Tongue (tissue), 2 donors: ENCODE data around the gene SYTL1. TPM values are rescaled to one million over a fixed set of nuclear protein-coding genes. Genes with fewer than 3 reads are reported as not detected.

ENCODE experiments used
- DNase-seq: peaks from one replicate; pipeline ENCODE4 v3.0.0-alpha.2; 2015
- total RNA-seq: library from RNA; depleted of rRNA; stranded (reverse); fragments of >200 nt; gene quantifications from one replicate; pipeline ENCODE4 v1.2.3, GENCODE V29; 2014

Gene SYTL1
- total RNA-seq, 1 donor from 2014 or later: 23.1 TPM

DNA sequence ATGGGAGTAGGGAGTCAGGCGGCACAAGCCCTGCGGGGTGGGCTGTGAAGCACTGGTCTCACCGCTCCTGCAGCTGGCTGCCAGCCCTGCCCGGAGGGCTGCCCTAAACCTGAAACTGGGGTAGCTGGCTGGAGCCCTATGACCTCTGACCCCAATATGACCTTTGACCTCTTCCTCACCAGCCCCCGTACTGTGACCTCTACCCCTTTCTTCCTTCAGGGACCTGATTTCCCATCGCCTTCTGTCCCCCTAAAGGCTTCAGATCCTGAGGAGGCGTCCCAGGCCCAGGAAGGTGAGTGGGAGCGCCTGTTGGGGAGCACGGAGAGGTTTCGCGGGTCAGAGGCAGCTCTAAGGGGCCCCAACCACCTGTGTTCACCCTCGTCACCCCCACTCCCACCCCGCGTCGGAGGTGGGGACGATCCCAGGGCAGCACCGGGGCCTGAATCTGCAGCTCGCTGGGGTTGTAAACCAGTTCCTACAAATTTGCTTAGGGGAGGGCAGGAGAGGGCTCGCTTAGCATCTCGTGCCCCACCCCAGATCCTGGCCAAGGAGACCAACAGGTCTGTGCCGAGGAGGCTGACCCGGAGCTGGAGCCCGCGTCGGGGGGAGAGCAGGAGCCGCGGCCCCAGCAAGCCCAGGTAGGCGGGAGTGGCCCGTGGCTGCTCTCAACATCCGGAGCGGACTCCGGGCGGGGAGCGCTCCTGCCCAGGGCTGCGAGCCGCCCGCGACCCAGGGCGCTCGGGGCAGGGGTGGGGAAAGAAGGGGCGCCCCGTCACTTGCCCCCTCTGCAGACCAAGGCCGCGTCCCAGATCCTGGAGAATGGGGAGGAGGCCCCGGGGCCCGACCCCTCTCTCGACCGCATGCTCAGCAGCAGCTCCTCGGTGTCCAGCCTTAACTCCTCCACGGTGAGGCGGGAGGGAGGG, 7.3 kb downstream of the SYTL1 start:
- DNase-seq: peak; percentile 55

DNA sequence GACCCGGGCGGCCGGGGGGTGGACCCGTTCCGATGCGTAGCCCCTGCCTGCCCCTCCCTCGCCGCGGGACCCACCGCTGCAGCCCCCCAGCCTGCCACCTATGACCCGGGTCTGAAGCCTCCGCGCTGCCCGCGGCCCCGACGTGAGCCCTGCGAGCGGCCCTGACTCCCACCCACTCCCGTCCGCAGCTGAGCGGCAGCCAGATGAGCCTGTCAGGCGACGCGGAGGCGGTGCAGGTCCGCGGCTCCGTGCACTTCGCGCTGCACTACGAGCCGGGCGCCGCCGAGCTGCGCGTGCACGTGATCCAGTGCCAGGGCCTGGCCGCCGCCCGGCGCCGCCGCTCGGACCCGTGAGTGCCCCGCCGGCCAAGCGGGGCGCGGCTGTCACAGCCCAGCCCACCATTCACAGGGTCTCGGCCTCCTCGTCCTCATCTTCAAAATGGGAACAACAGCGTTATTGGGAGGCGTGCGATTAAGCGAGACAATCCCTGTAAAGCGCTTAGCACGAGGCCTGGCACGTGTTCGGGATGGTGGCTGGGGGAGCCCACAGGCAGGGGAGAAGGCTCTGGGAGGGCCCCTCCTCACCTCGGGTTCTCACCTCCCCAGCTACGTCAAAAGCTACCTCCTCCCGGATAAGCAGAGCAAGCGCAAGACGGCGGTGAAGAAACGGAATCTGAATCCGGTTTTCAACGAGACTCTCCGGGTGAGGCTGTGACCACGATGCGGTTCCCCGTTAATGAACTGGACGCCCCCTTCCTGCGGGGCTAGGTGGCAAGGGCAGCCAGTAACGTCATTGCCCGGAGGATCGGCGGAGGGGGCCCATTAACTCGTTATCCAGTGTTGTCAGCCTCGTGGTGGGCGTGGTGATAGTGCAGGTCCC, 8.2 kb downstream of the SYTL1 start:
- peak; percentile 78 for DNase-seq

- DNase-seq: peak; percentile 67
Measured at GRCh38 chr1:27350663-27351540, 9.1 kb downstream of the SYTL1 start.

GRCh38 chr1:27351541-27352107, 9.8 kb downstream of the SYTL1 start:
- DNase-seq: no peak

DNA sequence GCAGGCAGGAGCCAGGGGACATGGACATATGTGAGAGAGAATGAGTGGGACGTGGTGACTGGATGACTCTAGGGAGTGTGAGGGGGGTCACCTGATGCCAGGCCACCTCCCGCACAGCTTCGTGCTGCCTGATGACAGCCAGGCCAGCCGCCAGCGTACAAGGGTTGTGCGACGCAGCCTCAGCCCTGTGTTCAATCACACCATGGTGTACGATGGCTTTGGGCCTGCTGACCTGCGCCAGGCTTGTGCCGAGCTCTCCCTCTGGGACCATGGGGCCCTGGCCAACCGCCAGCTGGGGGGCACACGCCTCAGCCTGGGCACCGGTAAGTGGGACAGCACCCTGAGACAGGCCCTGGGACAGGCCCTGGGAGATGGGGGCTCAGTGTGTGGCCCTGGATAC, 11.3 kb downstream of the SYTL1 start:
- DNase-seq: no peak

DNA sequence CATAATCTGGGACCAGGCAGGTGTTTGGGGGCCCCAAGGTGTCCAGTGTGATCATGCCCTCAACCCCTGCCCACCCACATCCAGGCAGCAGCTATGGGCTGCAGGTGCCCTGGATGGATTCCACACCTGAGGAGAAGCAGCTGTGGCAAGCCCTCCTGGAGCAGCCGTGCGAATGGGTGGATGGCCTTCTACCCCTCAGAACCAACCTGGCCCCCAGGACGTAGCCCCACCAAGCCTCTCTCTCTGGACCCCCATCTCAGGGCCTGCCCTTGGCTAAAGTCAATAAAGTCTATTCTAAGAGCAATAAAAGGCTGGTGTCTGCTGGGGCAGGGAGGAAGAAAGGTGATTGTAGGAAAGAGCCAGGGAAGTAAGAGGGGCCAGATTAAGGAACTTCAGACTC, 11.8 kb downstream of the SYTL1 start:
- DNase-seq: no peak

DNA sequence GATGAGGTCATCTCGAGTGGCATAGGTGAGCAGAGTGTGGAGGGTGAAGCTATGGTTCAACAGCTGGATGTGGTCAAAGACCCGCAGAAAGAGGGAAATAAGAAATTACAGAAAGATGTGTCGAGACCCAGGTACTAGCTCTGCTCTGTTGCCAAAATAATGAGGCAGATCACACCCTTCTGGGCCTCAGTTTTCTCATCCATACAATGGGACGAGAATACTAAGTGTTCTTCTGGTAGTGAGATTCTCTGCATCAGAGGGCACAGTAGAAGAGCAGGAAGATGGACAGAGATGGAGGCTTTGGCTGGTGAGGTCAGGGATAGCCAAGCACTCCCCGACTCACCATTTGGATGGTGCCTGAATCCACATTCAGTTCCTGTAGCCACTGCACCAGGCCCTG, 13.9 kb downstream of the SYTL1 start:
- no peak for DNase-seq

GRCh38 chr1:27356277-27356618, 14.4 kb downstream of the SYTL1 start:
- DNase-seq: no peak

DNA sequence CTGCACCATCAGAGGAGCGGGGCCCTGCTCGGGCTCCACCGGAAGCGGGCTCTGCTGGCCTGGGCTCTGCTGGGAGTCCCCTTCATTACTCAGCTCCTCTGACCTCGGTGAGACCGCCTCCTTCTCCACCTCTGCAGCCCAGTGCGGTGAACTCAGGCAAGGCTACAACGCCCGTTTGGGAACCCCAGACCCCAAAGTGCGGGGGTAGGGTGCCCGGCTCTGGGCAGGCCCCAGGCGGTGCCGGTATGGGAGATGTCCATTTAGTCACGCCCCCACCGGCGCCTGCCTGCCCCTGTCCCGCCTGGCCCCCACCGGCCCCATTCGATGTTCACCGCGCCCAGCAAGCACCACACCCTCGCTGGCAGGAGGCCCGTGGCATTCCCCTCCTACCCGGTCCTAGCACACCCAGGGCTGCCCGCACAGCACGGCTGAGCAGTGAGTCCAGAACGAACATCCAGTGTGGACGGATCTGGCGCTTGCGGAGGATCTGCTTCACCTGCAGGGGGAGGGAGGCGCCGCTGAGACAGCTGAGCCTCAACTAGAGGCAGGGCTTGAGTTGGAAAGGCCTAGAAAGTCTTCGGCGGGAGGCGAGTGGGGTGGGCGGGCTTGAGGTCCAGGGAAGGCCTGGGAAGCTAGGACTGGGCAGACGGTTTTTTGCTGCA, 14.9 kb downstream of the SYTL1 start:
- DNase-seq: peak; percentile 57

- peak; percentile 86 for DNase-seq
Measured at GRCh38 chr1:27357281-27358037, 15.6 kb downstream of the SYTL1 start.

DNA sequence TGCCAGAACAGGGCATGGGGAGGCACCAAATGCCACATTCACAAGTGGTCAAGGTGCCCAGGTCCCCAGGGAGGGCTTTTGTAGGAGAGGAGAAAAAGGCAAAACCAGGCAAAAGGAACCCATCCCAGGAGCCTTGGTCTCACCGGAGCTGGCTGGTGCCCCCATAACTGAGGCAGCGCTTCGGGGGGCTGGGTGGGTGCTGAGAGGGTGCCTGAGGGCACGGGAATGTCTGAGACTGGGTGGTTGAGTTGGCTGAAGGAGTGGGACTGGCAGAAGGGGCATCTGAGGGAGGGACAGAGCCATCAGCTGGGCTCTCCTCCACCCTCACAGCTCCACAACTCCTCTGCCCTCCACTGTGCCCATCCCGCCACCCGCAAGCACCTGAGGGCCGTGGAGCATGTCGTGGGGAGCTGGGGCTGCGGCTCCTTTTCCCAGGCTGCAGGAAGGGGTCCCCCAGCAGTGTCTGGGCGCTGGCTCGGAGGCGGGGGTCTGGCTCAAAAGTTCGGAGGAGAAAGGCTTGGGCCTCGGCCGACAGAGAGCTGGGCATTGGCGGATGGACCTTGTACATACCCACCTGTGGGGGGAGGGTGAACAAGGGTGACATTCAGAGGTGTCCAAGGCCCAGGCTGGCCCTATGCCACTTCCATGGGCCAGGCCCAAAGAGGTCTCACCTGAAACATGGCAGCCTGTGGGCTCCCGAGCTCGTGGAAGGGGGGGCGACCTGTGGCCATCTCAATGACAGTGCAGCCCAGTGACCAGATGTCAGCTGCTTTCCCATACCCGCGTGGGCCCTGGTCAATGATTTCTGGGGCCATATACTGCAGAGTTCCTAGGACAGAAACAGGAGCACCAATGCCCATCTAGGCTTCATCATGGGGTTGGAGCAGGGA, 16.5 kb downstream of the SYTL1 start:
- DNase-seq: no peak

GRCh38 chr1:27358928-27359313, 17.1 kb downstream of the SYTL1 start:
- no peak for DNase-seq

DNA sequence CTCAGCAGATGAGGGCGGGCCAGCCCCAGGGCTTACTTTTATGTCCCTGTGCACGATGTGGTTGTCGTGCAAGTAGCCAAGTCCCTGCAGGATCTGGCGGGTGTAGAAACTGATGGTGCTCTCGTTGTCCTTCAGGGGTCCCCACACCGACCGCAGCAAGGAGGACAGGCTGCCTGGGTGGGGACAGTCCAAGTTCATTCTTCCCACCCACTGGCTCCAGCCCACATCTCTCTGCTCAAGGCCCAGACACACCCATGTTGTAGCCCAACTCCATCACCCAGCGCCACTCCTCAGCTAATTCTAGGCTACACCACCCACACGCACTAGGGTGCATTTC, 18.0 kb downstream of the SYTL1 start:
- no peak for DNase-seq

GRCh38 chr1:27360159-27361043, 18.6 kb downstream of the SYTL1 start:
- DNase-seq: no peak

DNA sequence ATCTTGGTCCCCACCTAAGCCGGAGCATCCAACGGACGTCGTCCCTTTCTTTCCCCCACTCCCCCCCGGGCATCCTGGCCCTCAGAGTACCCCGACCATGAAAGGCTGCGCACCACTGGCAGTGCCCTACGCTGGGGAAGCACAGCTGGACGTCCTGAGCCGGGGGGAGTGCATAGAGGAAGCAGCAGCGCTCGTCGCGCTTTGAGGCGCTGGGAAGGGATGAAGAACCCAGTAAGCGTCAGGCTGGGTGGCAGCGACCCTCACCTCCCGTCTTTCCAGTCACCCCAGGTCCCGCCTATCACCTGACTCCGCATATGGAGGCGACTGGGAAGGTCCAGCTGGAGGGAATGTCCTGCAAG, 19.2 kb downstream of the SYTL1 start:
- DNase-seq: no peak

DNA sequence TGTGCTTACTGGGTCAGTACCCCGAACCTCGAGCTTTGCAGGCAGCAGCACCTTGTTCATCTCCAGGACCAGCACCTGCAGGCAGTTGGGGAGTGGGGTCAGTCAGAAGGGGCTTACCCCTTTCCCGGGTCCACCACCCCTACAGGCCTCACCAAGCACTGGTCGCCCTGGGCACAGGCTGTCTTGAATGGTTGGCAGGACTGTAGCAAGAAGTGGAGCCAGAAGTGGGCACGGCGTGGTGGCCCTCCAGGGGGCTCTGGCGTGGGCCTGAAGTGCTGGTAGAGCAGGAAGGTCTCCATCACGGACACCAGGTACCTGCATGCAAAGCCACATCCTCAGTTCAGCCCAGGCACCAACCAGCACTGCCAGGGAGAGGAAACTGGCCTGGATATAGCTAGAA, 19.7 kb downstream of the SYTL1 start:
- no peak for DNase-seq

GRCh38 chr1:27363766-27364695, 22.2 kb downstream of the SYTL1 start:
- DNase-seq: no peak
